DMS153 treated with DMSO at 0.1 percent for 48 hours (cell line): ENCODE results near the gene DAPK2.

Experiments used
- DNase-seq: peaks from one replicate; lab custom pipeline; 2025; ENCODE audit not compliant: unreplicated experiment; lab: John Stamatoyannopoulos, UW

Gene DAPK2

DNA sequence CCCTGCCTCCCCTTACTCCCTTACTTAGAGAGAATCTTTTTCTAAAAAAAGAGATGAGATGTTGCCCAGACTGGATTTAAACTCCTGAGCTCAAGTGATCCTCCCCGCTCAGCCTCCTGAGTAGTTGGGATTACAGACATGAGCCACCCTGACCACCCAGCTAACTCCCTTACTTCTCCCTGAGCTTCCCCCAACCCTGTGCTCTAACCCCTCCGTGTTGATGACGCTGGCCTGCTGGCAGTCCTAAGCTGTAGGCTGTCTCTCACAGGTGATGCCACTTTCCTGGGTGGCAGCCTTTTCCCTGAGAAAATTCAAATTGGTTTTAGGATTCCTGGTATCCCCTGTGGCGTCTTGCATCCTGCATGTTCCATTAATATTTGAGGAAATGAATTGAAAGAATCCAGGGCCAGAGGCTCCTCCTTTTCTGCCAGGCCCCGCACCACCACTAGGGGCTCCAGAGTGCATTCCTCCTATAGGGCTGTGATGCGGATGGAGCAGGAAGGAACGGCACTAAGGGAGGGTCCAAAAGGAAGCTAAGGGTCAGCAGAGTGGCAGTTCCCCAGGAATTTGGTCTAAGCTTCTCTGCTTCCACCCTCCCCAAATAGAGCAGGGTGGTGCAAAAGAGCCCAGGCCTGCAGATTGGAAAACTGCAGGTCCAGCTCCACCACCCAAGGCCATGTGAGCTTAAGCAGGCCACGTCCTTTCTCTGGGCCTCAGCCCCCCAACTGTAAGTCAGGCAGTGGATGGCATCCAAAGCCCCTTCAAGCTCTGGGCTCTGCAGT, 101.1 kb downstream of the DAPK2 start:
- DNase-seq = no peak

DNA sequence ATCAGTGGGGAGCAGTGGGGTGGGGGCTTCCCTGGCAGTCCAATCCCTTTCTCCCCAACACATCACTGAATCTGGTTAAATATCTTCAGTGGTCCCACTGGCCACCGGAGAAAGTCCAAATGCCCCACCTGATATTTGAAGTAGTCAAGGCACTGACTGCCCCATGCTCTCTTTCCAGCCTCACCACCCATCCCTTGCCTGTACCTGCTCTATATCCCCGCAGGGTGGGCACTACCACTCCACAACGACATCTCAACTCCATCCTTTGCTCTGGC, 101.7 kb downstream of the DAPK2 start:
- no peak for DNase-seq

DNA sequence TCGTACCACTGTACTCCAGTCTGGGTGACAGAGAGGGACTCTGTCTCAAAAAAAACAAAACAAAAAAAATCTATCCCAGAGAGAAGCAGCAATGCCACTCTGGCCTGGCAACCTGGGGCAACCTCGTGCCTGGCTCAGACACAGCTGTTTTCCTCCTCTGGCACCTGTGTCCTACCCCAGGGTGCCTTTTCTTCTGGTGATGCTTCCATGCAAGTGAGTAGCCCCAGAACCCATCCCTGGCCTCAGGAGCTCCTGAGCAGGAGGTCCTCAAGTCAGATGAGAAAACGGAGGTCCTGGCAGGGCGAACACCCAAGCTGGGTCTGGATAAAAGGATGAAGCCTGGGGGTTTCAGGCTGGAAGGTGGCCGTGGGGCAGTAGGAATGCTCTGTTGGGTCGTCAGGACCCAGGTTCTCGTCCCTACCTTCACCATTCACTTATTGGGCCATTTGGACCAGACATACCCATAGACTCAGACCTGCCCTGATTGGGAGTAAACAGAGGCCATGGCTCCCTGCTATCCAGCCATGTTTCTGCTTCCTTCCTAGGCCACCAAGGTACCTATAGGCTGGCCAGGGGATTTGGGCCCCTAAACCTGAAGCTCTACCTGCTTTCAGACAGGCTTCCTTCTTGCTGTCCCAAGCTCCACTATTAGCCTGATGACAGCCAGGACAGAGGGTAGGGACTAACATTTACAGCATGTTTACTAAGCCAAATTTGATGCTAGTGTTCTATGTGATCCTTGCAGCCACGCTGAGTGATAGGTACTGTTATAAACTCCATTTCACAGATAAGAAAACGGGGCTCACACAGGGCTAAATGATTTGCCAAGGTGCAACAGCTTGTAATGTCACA, 102.2 kb downstream of the DAPK2 start:
- no peak for DNase-seq

DNA sequence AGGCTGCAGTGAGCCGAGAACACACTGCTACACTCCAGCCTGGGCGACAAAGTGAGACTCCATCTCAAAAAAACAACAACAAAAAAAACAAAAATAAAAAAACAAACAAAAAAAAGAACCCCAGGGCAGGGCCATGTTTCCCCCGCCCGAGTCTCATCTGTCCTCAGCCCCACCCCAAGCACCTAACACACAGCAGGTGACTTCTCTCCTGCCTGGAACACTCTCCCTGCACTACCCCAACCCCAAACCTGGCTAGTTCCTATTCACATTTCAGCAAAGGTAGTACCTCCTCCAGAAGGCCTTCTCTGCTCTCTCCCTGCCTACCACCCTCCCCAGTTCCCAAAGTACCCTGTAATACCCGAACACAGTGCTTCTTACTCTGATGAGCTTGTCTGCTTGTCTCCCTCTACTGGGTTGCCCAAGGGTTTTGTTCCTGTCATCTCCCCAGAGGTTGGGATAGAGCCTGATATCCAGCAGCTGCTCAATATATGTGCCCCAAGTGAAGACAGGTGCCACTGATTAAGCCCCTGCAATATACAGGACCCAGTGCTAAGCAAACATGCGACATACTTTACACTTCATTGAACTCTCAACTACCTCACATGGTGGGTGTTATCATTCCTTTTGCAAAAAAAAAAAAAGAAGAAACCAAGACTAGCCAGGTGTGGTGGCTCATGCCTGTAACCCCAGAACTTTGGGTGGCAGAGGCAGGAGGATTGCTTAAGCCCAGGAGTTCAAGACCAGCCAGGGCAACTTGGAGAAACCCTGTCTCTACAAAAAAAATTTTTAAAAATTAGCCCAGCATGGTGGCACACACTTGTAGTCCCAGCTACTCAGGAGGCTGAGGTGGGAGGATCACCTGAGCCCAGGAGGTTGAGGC, 103.6 kb downstream of the DAPK2 start:
- no peak for DNase-seq

DNA sequence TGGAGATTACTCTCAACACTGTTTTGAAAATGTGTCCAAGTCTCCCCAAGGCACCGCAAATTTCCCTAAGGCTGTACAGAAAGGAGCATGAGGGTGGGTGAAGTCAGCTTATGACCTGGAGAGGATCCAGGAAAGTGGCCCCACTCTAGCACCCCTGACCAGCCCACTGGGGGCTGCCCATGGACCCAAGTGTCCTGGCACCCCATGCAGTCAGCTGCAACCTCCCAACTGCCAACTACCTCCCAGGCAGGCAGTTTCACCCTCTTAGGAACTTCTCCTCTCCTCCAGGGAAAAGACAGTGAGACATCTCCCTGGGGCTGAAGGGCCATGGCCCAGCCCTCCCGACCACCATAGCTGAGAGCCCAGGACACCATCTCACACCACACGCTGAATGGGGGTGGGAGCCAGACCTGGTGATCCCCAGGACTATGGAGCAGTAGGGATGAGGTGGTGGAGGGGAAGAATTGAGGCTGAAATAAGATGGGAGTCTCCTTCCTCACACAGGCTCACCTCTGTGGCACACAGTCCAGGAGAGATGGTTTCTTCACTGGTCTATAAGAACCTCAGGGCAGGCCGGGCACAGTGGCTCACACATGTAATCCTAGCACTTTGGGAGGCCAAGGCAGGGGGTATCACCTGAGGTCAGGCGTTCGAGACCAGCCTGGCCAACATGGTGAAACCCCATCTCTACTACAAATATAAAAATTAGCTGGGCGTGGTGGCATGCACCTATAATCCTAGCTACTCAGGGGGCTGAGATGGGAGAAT, 104.4 kb downstream of the DAPK2 start:
- no peak for DNase-seq

DNA sequence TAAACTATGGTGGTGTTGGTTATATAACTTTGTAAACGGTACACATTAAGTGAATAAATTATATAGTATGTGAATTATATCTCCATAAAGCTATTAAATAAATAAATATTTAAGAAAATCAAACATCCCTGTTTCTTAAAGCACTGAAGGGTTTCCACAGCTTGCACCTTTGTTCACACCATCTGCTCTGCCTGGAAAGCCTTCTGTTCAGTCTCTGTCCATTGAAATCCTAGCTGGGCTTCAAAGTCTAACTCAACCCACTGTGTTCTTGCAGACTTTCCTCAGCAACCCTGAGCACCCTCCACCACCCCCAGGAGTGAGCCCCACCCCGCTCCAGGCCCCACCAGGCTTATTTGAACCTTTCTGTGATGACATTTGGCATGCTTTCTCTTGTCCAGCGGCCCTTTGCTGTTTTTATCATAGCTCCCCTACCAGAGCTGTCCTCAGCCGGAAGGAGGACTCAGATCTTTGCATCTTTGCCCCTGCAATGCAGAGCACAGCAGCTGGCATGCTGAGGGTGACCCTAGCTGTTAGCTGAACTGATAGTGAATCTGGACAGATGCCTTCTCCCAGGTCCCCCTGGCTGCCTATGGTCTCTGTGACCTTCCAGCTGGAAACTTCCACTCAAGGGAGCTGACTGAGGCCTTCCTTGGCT, 105.2 kb downstream of the DAPK2 start:
- no peak for DNase-seq

DNA sequence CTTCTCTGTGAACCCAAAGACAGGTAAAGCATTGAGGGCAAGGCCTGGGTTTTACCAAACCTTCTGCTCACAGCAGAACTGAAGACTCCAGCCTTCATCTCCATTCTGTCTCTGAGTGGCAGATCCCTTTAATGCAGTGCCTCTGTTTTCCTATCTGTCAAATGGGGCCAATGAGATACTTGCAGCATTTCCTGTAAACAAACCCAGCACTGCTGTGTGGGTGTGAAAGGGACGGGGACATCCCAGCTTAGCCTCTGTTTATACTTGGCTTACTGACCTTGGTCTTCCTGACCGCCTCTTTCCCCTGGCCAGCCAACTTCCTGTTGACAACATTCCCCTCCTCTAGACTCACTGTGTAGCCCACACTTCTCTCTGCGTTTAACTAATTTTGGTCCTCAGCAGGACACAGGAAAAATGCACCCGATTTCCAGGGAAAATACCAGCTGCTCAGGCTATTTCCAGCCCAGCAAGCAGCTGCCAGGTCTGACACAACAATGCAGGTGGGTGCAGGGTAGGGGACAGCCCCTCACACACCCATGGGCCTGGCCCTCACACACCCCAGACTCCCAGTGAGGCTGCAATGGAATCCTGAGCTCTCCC, 106.7 kb downstream of the DAPK2 start:
- DNase-seq = no peak

DNA sequence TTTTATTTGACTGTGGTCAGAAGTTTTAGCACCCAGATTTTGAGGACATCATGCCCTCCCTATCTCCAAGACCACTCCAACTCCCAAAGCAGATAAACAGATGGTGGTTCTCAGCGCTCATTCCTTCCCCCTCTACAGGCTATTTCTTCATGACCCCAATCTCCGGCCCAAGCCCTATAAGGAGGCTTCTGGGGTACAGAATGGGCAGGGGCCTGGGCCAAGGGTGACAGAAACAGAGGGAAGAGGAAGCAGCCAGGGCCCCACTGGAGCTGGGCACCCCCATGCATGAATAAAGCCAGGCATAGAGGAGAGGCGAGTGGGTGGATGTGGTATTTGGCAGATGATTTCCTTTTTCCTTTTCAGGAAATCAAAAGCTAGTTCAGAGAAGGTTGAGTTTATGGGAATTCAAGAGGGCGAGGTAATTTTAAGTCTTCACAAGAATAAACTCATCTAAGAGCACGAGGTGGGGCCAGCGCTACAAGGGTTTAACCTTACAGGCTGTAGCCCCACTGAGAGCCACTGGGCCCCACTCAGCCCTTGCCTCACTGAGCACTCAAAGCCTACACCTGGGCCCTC, 107.7 kb downstream of the DAPK2 start:
- no peak for DNase-seq

DNA sequence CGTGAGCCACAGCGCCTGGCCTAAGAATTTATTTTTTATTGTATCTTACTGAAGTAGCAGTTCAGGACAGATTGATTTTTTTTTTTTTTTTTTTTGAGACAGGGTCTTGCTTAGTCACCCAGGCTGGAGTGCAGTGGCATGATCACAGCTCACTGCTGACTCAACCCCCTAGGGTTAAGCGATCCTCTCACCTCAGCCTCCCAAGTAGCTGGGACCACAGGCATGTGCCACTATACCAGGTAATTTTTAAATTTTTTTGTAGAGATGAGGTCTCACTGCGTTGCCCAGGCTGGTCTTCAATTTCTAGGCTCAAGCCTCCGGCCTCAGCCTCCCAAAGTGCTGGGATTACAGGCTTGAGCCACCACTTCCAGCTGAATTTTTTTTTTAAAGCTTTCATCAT, 112.8 kb downstream of the DAPK2 start:
- DNase-seq = no peak

DNA sequence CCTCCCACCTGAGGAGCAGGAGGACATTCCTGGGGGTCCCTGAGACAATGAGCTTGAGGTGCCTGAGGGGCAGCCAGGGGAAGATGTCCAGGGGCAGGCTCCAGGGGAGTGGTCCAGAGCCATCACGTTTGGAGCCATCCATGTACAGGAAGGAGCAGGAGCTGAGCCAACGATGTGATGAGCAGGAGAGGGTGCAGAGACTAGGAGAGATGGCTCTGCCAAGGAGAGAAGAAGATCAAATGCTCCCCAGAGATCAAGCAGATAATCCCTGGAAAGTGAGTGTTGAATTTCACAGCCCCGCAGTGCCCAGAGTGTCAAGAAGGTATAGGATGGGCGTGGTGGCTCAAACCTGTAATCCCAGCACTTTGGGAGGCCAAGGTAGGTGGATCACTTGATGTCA, 114.7 kb downstream of the DAPK2 start:
- no peak for DNase-seq

DNA sequence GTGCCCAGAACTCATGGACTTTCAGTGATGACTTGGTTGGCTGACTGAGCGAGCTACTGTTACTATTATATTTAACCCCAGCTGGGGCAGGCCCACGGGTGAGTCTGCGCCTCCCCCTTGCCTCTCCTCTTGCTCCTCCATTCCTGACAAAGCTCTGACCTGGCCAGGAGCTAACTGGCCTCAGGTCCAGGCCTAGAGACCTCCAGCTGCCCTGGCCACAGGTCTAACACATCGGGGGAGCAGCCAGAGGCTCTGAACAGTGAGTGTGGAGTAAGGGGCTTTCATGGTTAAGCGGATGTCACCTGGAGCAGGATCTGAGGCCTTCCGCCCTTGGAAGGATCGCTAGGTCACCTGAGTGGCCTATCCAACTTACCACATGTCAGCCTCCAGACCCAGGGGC, 116.3 kb downstream of the DAPK2 start:
- no peak for DNase-seq

DNA sequence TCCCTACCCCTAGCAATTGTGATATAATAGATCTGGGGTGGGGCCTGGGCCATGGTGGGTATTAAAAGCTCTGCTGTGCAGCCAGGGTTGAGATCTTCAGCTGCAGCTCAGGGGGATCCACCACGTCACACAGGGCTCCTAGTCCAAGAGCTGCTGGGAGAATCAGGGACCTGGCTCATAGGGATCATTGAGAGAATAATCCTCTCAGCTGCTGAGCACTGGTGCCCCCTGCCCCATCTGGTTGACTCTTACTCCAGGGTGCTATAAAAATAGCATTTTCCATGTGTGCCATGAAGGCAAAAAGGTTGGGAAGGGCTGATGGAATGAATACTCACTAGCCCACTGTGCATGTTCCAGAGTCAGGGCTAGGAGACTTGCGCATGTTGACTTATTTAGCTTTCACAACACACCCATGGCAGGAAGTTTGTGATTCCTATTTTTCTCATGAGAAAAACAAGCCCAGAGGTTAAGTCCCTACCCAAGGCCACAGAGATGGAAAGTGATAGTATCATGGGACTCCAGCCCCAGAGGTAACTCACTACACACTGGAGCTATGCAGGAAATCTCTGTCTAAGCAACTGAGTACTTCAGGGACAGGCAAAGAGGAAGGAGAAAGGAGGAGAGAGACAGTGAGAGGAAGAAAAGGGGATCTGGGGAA, 118.0 kb downstream of the DAPK2 start:
- DNase-seq = no peak

DNA sequence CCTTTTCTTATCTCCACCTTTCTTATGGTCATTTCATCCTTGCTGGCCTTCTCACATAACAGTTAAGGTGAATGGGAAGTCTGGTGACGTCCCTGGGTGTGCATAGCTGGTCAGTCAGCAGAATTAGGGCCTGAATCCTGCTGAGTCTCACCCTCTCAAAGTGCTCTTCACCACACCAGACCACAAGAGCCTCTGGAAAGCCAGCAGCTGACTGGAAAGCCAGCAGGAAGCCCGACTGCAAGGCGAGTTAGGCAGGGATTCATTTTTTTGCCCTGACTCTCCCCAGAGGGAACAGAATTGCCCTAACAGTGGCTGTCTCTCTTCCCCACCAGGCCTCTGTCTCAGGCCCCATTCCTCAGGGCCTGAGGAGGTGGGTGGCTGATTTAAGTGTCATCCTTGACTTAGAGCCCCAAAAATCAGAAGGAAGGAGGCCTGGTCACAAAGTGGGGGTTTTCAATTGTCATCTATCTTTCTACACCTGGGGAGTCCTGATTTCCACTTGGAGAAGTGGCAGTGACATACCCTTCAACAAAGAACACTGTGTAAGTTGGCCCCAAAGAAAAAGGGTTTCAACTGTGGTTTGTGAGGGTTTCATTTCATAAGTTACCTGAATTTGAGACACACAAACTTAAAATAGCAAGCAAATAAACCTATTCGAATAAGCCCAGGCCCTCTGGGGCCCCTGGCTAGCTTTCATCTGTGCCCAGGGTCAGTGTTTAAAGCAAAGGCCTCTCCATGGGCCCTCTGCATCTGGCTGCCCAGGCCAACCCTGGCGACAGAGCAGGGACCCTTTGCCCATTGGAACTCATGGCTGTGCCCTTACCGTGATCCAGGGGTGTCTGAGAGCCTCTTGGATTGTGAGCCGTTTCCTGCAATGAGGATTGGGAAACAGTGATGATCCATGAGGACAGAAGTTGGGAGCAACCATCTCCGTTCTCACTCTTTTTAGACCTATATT, 122.0 kb downstream of the DAPK2 start:
- DNase-seq = no peak

DNA sequence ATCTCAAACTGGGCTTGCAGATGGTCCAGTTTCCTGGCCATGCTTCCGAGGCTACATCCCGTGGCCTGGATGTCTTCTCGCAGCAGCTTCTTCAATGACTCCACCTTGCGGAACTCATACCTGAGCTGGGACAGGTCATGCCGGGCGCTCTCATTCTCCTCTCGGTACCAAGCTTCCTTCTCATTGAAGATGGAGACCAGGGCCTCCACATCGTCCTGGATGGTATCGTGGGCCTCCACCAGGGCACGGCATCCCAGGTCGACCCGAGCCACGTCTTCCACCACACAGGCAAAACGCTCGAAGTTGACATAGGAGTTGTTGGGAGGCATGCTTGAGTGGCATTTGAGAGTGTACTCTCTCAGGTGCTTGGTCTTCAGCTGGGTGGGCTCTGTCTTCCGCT, 123.4 kb downstream of the DAPK2 start:
- DNase-seq = no peak

DNA sequence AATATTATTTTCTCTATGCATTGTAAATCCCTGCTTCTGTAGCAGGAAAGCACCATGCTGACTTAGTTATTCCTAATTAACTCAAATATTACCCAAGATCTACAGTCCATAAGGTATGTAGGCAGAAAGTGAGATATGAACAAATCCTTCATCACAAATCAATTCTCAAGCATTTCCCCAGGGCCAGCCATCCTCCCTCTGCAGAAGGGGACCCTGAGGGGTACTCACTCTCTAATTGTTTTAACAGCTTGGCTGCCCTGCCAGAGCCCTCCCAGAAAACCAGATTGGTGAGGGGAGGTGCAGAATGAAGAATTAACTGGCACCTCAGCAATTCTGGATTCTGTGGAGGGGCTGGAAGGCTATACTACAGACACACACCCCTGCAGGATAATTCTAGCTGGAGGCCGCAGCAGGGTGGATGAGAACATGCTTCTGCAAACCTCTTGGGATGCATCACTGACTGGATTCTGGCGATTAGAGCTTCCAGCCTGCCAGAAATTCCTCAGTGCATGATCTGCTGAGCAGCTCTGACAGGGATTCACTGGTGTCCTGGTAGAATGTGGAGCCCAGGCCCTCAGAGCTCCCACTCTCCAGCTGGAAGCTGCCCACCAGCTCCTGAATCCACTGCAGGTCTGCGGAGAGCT, 123.9 kb downstream of the DAPK2 start:
- DNase-seq = no peak

DNA sequence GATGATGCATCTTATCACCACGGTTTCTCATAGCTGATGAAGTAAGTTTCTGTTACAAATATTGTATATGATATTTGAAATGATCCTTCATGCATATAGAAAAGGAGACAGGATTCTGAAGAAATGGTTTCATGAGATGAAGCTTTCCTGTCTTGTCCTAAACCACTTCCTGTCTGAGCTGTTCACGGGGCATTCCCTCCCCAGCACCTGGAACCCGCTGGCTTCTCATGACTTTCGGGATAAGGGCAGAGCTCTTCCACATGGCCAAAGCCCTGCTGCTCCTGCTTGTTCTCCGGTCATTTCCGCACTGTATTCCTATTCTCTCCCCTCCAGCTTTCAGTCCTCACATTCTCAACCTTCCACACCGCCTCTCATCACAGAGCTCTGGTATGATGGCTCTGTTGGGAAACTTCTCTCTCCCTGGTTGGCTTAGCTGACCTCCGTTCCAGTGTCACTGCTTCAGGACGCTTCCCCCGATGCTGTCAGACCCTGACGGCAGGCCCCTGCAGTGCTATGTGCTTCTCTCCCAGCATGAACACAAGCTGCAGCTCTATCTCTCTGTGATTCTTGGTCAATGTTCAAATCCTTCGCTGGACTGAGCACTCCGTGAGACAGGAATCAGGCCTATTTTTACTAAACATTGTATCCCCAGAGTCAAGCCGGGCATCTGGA, 125.6 kb downstream of the DAPK2 start:
- no peak for DNase-seq

DNA sequence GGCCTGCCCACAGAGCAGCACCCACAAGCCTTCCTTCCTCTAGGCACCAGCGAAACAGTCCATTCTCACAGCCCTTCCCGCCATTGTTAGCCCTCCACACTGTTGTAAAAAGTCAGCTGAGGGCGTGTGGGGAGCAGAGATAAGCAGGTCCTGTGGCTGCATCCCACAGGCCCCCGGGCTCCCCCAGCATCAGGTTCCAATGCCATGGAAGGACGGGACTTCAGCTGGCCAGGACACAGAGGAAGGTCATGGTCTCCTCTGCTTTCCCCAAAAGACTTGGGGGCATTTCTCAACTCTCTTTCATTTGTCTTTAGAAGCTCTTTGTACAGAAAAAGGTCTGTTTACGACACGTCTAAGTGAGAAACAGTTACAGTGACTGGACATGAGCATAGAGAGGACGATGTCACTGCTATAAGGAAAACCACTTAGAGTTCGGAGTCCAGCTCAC, 127.4 kb downstream of the DAPK2 start:
- no peak for DNase-seq
